Liver (tissue), 9 donors: ENCODE results near the gene KCNK3. TPM values are rescaled to one million over a fixed set of nuclear protein-coding genes. Genes with fewer than 3 reads are reported as not detected.

ENCODE experiments used
- DNase-seq: peaks from one replicate; pipeline ENCODE4 v3.0.0-alpha.2; 2017; ENCODE audit warnings: low spot score
- H3K27ac ChIP-seq, 2 donors: one replicate each; pipeline ENCODE4 v1.7.0; 2013; ENCODE audit warnings: inconsistent platforms in 2 of 2, low read length in 2 of 2, control low read depth in 1 of 2, low read depth in 1 of 2, mild to moderate bottlenecking in 1 of 2
- H3K27me3 ChIP-seq, 4 donors: one replicate each; pipeline versions ENCODE4 v1.6.1 to v1.7.0; 2013; ENCODE audit warnings: low read length in 3 of 4, inconsistent platforms in 1 of 4, mild to moderate bottlenecking in 1 of 4, moderate library complexity in 1 of 4; ENCODE audit not compliant: control insufficient read depth in 4 of 4, insufficient read depth in 4 of 4
- H3K36me3 ChIP-seq, 4 donors: one replicate each; pipeline versions ENCODE4 v1.6.1 to v1.7.0; 2013; ENCODE audit warnings: low read length in 3 of 4, mild to moderate bottlenecking in 3 of 4, low read depth in 1 of 4, moderate library complexity in 1 of 4; ENCODE audit not compliant: control insufficient read depth in 4 of 4, insufficient read depth in 3 of 4
- H3K4me1 ChIP-seq, 4 donors: one replicate each; pipeline versions ENCODE4 v1.6.1 to v1.7.0; 2013; ENCODE audit warnings: low read length in 3 of 4, mild to moderate bottlenecking in 3 of 4, moderate library complexity in 1 of 4; ENCODE audit not compliant: control insufficient read depth in 4 of 4, insufficient read depth in 4 of 4
- H3K4me3 ChIP-seq, 3 donors: one replicate each; pipeline versions ENCODE4 v1.6.1 to v1.7.0; 2013; ENCODE audit warnings: low read length in 3 of 3, control low read depth in 1 of 3, low read depth in 1 of 3, mild to moderate bottlenecking in 1 of 3
- H3K9ac ChIP-seq, 2 donors: one replicate each; pipeline ENCODE4 v1.7.0; 2013; ENCODE audit warnings: low read length in 2 of 2, mild to moderate bottlenecking in 2 of 2, moderate library complexity in 2 of 2, control low read depth in 1 of 2, low read depth in 1 of 2
- H3K9me3 ChIP-seq, 4 donors: one replicate each; pipeline versions ENCODE4 v1.6.1 to v1.7.0; 2013; ENCODE audit warnings: low read length in 3 of 4; ENCODE audit not compliant: control insufficient read depth in 4 of 4
- ATF3 ChIP-seq: IDR thresholded peaks from 2 replicates; pipeline ENCODE4 v1.6.1; 2016; ENCODE audit warnings: antibody characterized with exemption
- EGR1 ChIP-seq, 2 donors: IDR thresholded peaks; 2 replicates each; pipeline ENCODE4 v1.6.1; 2016 to 2018; ENCODE audit warnings: antibody characterized with exemption in 2 of 2, low read depth in 2 of 2
- FOXA1 ChIP-seq: IDR thresholded peaks from 2 replicates; pipeline ENCODE4 v1.6.1; 2016; ENCODE audit warnings: antibody characterized with exemption
- FOXA2 ChIP-seq: IDR thresholded peaks from 2 replicates; pipeline ENCODE4 v1.6.1; 2016; ENCODE audit warnings: antibody characterized with exemption
- GABPA ChIP-seq, 2 donors: IDR thresholded peaks in 1 of 2; conservative IDR thresholded peaks in 1 of 2; 2 replicates each; pipeline ENCODE4 v1.6.1; 2016; ENCODE audit warnings: antibody characterized with exemption in 2 of 2, mild to moderate bottlenecking in 1 of 2, moderate library complexity in 1 of 2
- HNF4A ChIP-seq, 2 donors: conservative IDR thresholded peaks; 2 replicates each; pipeline ENCODE4 v1.6.1; 2016; ENCODE audit warnings: antibody characterized with exemption in 2 of 2, mild to moderate bottlenecking in 2 of 2
- HNF4G ChIP-seq: IDR thresholded peaks from 2 replicates; pipeline ENCODE4 v1.6.1; 2016; ENCODE audit warnings: antibody characterized with exemption
- JUND ChIP-seq, 2 donors: IDR thresholded peaks; 2 replicates each; pipeline ENCODE4 v1.6.1; 2016; ENCODE audit warnings: antibody characterized with exemption in 2 of 2
- NR2F2 ChIP-seq: IDR thresholded peaks from 2 replicates; pipeline ENCODE4 v1.6.1; 2016; ENCODE audit warnings: antibody characterized with exemption
- RAD21 ChIP-seq, 2 donors: IDR thresholded peaks; 2 replicates each; pipeline ENCODE4 v1.6.1; 2016; ENCODE audit warnings: antibody characterized with exemption in 2 of 2, mild to moderate bottlenecking in 2 of 2
- RXRA ChIP-seq, 2 donors: IDR thresholded peaks; 2 replicates each; pipeline ENCODE4 v1.6.1; 2017 to 2018; ENCODE audit warnings: antibody characterized with exemption in 2 of 2, mild to moderate bottlenecking in 1 of 2
- SP1 ChIP-seq: IDR thresholded peaks from 2 replicates; pipeline ENCODE4 v1.6.1; 2018; ENCODE audit warnings: antibody characterized with exemption, mild to moderate bottlenecking
- TAF1 ChIP-seq: conservative IDR thresholded peaks from 2 replicates; pipeline ENCODE4 v1.6.1; 2016; ENCODE audit warnings: antibody characterized with exemption, mild to moderate bottlenecking
- YY1 ChIP-seq: IDR thresholded peaks from 2 replicates; pipeline ENCODE4 v1.6.1; 2016; ENCODE audit warnings: antibody characterized with exemption, mild to moderate bottlenecking
- WGBS: extraction: QIAGEN DNeasy Blood & Tissue Kit; methylation state at CpG from one replicate; pipeline ENCODE4 v1.1.7; 2013; 5-methylcytosine and 5-hydroxymethylcytosine counted together
- polyA plus RNA-seq, 2 donors: library from polyadenylated mRNA; stranded (reverse) in 1 of 2; unstranded in 1 of 2; fragments of 200-250 nt in 1 of 2; fragments of >200 nt in 1 of 2; fragmentation: Nextera tagmentation in 1 of 2; extraction: Ambion mirVana in 1 of 2; gene quantifications; one replicate each; pipeline versions ENCODE4 v1.2.1 to v1.2.3, GENCODE V29; 2013 to 2015
- total RNA-seq, 2 donors: library from RNA; depleted of rRNA; stranded (reverse); fragments of >200 nt; gene quantifications; one replicate each; pipeline ENCODE4 v1.2.3, GENCODE V29; 2014
- TF ChIP-seq, protein P1 (sequence below): IDR thresholded peaks from 2 replicates; pipeline ENCODE4 v1.6.1; 2016; ENCODE audit warnings: antibody characterized with exemption
- TF ChIP-seq, protein P2 (sequence below): fragments of 150-350 bp; IDR thresholded peaks from 2 replicates; pipeline ENCODE4 v1.5.1; 2017; ENCODE audit warnings: improper control_type of control experiment, low read depth, low read length; ENCODE audit not compliant: missing input control
- TF ChIP-seq, protein P3 (sequence below): IDR thresholded peaks from 2 replicates; pipeline ENCODE4 v1.6.1; 2016; ENCODE audit warnings: antibody characterized with exemption, mild to moderate bottlenecking
- TF ChIP-seq, protein P4 (sequence below): IDR thresholded peaks from 2 replicates; pipeline ENCODE4 v1.6.1; 2016; ENCODE audit warnings: antibody characterized with exemption
- donor health status: healthy.
- donor health status: healthy.
- donor health status: healthy.
- donor health status: healthy.
- donor health status: healthy.

Gene KCNK3
- total and polyA plus RNA-seq, 4 donors: 0.78 to 6.6 (median 2.6) TPM; not detected in 1

DNA sequence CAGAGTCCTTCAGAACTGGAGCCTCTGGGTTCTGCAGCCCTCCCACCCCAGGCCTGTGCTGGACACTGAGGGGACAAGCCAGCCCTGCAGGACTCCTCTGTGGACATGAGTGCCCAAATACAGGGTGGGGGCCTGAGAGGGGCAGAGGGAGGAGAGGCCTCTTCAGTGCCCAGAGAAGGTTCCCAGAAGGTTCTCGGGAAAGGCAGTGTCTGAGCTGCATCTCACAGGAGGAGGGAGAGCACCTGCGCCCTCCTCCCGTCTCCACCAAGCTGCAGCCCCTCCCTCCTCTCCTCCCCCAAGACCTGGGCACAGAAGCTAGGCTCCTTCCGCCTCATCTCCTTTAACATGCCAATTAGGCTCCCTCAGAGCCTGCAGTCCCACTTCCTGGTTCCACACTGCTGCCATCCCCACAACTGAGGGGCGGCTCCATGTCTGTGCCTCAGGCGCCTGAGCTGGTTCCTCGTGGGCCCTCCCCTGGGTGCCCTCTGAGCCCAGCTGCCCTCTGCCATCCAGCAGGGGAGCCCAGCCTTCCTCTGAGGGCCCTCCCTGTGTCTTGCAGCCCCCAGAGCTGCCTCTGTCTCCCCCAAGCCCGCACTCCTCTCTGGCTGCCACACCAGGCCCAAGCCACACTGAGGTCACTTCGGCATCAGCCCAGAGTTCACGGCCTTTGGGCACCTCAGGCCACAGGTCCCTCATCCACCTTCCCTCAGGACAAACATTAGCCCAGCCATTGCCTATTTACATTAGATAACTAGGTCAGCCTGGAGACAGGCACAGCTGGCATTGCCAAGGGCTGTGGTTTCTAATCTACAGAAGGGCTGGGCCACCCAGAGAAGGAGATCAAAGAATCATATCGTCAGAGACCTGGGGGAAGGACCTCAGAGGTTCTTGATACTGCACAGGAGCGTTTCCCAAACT is 28.9 kb downstream of the KCNK3 start:
- Histone ChIP-seq H3K9ac (no peak overlapping the region), H3K36me3 (no peaks in the 10 kb centered on the region), H3K4me3 (no peak overlapping the region), H3K4me1 (peaks cover 16 to 43% (median 31%) of the 10 kb centered on the region in 4 donors), H3K27me3 (no peaks in the 10 kb centered on the region), H3K9me3 (no peaks in the 10 kb centered on the region), H3K27ac (peak overlapping the region in 1 of 2 donors; percentile 54)
- TF ChIP-seq, protein P1, sequence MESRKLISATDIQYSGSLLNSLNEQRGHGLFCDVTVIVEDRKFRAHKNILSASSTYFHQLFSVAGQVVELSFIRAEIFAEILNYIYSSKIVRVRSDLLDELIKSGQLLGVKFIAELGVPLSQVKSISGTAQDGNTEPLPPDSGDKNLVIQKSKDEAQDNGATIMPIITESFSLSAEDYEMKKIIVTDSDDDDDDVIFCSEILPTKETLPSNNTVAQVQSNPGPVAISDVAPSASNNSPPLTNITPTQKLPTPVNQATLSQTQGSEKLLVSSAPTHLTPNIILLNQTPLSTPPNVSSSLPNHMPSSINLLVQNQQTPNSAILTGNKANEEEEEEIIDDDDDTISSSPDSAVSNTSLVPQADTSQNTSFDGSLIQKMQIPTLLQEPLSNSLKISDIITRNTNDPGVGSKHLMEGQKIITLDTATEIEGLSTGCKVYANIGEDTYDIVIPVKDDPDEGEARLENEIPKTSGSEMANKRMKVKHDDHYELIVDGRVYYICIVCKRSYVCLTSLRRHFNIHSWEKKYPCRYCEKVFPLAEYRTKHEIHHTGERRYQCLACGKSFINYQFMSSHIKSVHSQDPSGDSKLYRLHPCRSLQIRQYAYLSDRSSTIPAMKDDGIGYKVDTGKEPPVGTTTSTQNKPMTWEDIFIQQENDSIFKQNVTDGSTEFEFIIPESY: peak; percentile 76
- TF ChIP-seq RXRA (IDR thresholded peaks at IDR 0.05) (peak; percentile 99 to 100), SP1 (peak; percentile 99), GABPA (IDR thresholded peaks at IDR 0.05 in 1 of 2, conservative IDR thresholded peaks at IDR 0.05 in 1 of 2) (peak in 1 of 2 donors; percentile 50), EGR1 (IDR thresholded peaks at IDR 0.05; ENCODE audit: low read depth in 2 of 2) (peak in 1 of 2 donors; percentile 91), HNF4G (peak; percentile 71), FOXA2 (peak; percentile 98), HNF4A (conservative IDR thresholded peaks at IDR 0.05) (peak; percentile 91 to 93), JUND (IDR thresholded peaks at IDR 0.05) (peak; percentile 77 to 86), ATF3 (no peak), RAD21 (IDR thresholded peaks at IDR 0.05) (peak; percentile 44 to 50), NR2F2 (peak; percentile 95), TAF1 (no peak), FOXA1 (peak; percentile 97), YY1 (peak; percentile 83)
- TF ChIP-seq, protein P2, sequence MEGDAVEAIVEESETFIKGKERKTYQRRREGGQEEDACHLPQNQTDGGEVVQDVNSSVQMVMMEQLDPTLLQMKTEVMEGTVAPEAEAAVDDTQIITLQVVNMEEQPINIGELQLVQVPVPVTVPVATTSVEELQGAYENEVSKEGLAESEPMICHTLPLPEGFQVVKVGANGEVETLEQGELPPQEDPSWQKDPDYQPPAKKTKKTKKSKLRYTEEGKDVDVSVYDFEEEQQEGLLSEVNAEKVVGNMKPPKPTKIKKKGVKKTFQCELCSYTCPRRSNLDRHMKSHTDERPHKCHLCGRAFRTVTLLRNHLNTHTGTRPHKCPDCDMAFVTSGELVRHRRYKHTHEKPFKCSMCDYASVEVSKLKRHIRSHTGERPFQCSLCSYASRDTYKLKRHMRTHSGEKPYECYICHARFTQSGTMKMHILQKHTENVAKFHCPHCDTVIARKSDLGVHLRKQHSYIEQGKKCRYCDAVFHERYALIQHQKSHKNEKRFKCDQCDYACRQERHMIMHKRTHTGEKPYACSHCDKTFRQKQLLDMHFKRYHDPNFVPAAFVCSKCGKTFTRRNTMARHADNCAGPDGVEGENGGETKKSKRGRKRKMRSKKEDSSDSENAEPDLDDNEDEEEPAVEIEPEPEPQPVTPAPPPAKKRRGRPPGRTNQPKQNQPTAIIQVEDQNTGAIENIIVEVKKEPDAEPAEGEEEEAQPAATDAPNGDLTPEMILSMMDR: no peak
- TF ChIP-seq, protein P3, sequence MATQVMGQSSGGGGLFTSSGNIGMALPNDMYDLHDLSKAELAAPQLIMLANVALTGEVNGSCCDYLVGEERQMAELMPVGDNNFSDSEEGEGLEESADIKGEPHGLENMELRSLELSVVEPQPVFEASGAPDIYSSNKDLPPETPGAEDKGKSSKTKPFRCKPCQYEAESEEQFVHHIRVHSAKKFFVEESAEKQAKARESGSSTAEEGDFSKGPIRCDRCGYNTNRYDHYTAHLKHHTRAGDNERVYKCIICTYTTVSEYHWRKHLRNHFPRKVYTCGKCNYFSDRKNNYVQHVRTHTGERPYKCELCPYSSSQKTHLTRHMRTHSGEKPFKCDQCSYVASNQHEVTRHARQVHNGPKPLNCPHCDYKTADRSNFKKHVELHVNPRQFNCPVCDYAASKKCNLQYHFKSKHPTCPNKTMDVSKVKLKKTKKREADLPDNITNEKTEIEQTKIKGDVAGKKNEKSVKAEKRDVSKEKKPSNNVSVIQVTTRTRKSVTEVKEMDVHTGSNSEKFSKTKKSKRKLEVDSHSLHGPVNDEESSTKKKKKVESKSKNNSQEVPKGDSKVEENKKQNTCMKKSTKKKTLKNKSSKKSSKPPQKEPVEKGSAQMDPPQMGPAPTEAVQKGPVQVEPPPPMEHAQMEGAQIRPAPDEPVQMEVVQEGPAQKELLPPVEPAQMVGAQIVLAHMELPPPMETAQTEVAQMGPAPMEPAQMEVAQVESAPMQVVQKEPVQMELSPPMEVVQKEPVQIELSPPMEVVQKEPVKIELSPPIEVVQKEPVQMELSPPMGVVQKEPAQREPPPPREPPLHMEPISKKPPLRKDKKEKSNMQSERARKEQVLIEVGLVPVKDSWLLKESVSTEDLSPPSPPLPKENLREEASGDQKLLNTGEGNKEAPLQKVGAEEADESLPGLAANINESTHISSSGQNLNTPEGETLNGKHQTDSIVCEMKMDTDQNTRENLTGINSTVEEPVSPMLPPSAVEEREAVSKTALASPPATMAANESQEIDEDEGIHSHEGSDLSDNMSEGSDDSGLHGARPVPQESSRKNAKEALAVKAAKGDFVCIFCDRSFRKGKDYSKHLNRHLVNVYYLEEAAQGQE: peak; percentile 51
- TF ChIP-seq, protein P4, sequence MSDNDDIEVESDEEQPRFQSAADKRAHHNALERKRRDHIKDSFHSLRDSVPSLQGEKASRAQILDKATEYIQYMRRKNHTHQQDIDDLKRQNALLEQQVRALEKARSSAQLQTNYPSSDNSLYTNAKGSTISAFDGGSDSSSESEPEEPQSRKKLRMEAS: peak; percentile 94
- WGBS: 57% methylated on average over 12 of the region's 12 CpGs
- no peak for DNase-seq
